Measurements from ENCODE around the gene THBD. TPM values are rescaled to one million over a fixed set of nuclear protein-coding genes. Genes with fewer than 3 reads are reported as not detected.

Gene THBD
- total RNA-seq, 1 experiment from 2014 or later: 0.28 TPM

- Histone ChIP-seq H3K9me3 (ENCODE audit: control insufficient read depth, low read depth, low read length) (no peaks in the 10 kb centered on the region), H2BK12ac (ENCODE audit: insufficient read length, low read depth, low read length) (no peak overlapping the region), H2BK20ac (ENCODE audit: low read depth, low read length, poor library complexity, severe bottlenecking) (no peak overlapping the region), H3K56ac (ENCODE audit: insufficient read length, low read depth, low read length) (no peak overlapping the region), H3K23ac (ENCODE audit: insufficient read length, low read depth, low read length) (no peak overlapping the region), H3K27me3 (ENCODE audit: insufficient read depth, low read length) (no peaks in the 10 kb centered on the region), H3K79me2 (ENCODE audit: insufficient read depth, low read length) (no peaks in the 10 kb centered on the region), H3K9ac (ENCODE audit: extremely low read depth, insufficient read length, low read length) (no peak overlapping the region), H3K27ac (ENCODE audit: insufficient read length, low read depth, low read length) (no peak overlapping the region), H4K5ac (ENCODE audit: insufficient read length, low read depth, low read length) (no peak overlapping the region), H2AFZ (ENCODE audit: low read length) (no peak overlapping the region), H2BK15ac (ENCODE audit: low read depth, low read length) (no peak overlapping the region), H3K23me2 (ENCODE audit: insufficient read length, low read depth, low read length, poor library complexity, severe bottlenecking) (no peaks in the 10 kb centered on the region), H2BK5ac (ENCODE audit: insufficient read length, low read length) (no peak overlapping the region), H4K91ac (ENCODE audit: insufficient read length, low read depth, low read length) (no peak overlapping the region), H3K18ac (ENCODE audit: insufficient read length, low read depth, low read length) (no peak overlapping the region), H4K20me1 (ENCODE audit: control insufficient read depth, insufficient read depth, insufficient read length) (no peaks in the 10 kb centered on the region), H3K4me2 (ENCODE audit: insufficient read depth, insufficient read length, low read length) (no peak overlapping the region), H3K79me1 (ENCODE audit: insufficient read depth, low read depth, low read length, poor library complexity, severe bottlenecking) (no peaks in the 10 kb centered on the region), H3K4ac (ENCODE audit: low read depth, low read length) (no peak overlapping the region), H2BK120ac (ENCODE audit: low read depth, low read length, poor library complexity, severe bottlenecking) (no peak overlapping the region), H4K8ac (replicated peaks; ENCODE audit: insufficient read length, low read depth, low read length) (no peak overlapping the region), H3T11ph (ENCODE audit: low read length) (no peak overlapping the region), H3K14ac (ENCODE audit: insufficient read depth, low read length) (no peak overlapping the region), H2AK5ac (ENCODE audit: insufficient read length, low read length) (no peak overlapping the region), H3K4me1 (ENCODE audit: insufficient read depth, low read length) (peaks cover 3% of the 10 kb centered on the region; the same call in 1 of the 2 replicates)
- H3K4me1 Mint-ChIP-seq: peaks cover 21 to 35% of the 10 kb centered on the region in 2 experiments
- no peak for TF ChIP-seq CTCF (conservative IDR thresholded peaks at IDR 0.05)
- peaks cover 0 to 3% of the 10 kb centered on the region in 2 experiments; a peak in 1 of 5 replicates for H3K9me3 Mint-ChIP-seq
- WGBS (ENCODE audit: extremely low coverage, insufficient read length, low lambda C conversion rate): no CpG with 5 or more reads among the region's 5 CpGs
- no peak overlapping the region for H3K4me3 Mint-ChIP-seq
- no peaks in the 10 kb centered on the region for H3K36me3 Mint-ChIP-seq (ENCODE audit: insufficient read depth in 1 of 3, low read depth in 3 of 3)
- no peak for DNase-seq
- no peaks in the 10 kb centered on the region; the same call in none of the 2 replicates for H3K27me3 Mint-ChIP-seq (ENCODE audit: low read depth)
- no peak overlapping the region for H3K27ac Mint-ChIP-seq
Observed at GRCh38 chr20:23061262-23061661, 11.8 kb upstream of the THBD start.
